K562 (cell line): ENCODE measurements around the gene TRNAU1AP. TPM values are rescaled to one million over a fixed set of nuclear protein-coding genes. Genes with fewer than 3 reads are reported as not detected.

ENCODE experiments used
- DIDO1 ChIP-seq: fragments of 450-650 bp; IDR thresholded peaks from 2 replicates; pipeline ENCODE4 v1.6.1; 2016; ENCODE audit warnings: low read depth, missing biosample characterization, missing genetic modification characterization
- PTTG1 ChIP-seq: fragments of 450-650 bp; IDR thresholded peaks from 2 replicates; pipeline ENCODE4 v1.6.1; 2016; ENCODE audit warnings: low read depth, mild to moderate bottlenecking, missing genetic modification characterization, missing compliant biosample characterization
- RFX1 ChIP-seq: fragments of 450-650 bp; IDR thresholded peaks from 2 replicates; pipeline ENCODE4 v1.6.1; 2016; ENCODE audit warnings: mild to moderate bottlenecking, moderate library complexity
- RNF219 ChIP-seq: fragments of 250-450 bp; sonication (Bioruptor Pico); IDR thresholded peaks from 2 replicates; pipeline ENCODE4 v1.5.0; 2022; ENCODE audit warnings: mild to moderate bottlenecking
- SAP30 ChIP-seq: fragments of 200-600 bp; sonication (generic); IDR thresholded peaks from 2 replicates; pipeline ENCODE4 v1.6.1; 2012; ENCODE audit warnings: borderline replicate concordance, low read depth, mild to moderate bottlenecking, moderate library complexity, low read length, control low read depth, inconsistent platforms; ENCODE audit not compliant: insufficient read depth, poor library complexity, severe bottlenecking
- TSC22D4 ChIP-seq: fragments of 450-650 bp; IDR thresholded peaks from 2 replicates; pipeline ENCODE4 v1.6.1; 2016; ENCODE audit warnings: missing genetic modification characterization, missing biosample characterization, control low read depth
- ZNF57 ChIP-seq: fragments of 450-650 bp; formaldehyde crosslinking; IDR thresholded peaks from 2 replicates; pipeline ENCODE4 v1.4.0; 2020; ENCODE audit warnings: mild to moderate bottlenecking, moderate library complexity
- ZNF695 ChIP-seq: fragments of 450-650 bp; formaldehyde crosslinking; IDR thresholded peaks from 2 replicates; pipeline ENCODE4 v1.4.0; 2020; ENCODE audit warnings: mild to moderate bottlenecking, moderate library complexity
- ZNF778 ChIP-seq: fragments of 450-650 bp; formaldehyde crosslinking; IDR thresholded peaks from 2 replicates; pipeline ENCODE4 v1.4.0; 2020; ENCODE audit warnings: mild to moderate bottlenecking, moderate library complexity
- polyA plus RNA-seq, 8 experiments: library from polyadenylated mRNA; depleted of rRNA in 4 of 8; stranded (reverse) in 5 of 8; unstranded in 3 of 8; fragments of >200 nt; fragmentation: Nextera tagmentation in 2 of 8; fragmentation: Illumina TruSeq in 1 of 8; extraction: Ambion mirVana in 2 of 8; extraction: Trizol in 1 of 8; gene quantifications; 2 replicates each; pipeline versions ENCODE4 v1.2.1 to v1.2.3, GENCODE V29; 2011 to 2014; ENCODE audit warnings: inconsistent platforms in 1 of 8, missing spikeins in 1 of 8
- total RNA-seq, 7 experiments: library from RNA; depleted of rRNA in 6 of 7; stranded (reverse); fragments of >200 nt in 6 of 7; fragmentation: Illumina TruSeq in 2 of 7; extraction: Trizol in 2 of 7; gene quantifications; 2 replicates each; pipeline versions ENCODE4 v1.2.1 to v1.2.3, GENCODE V29; 2011 to 2021; ENCODE audit warnings: low replicate concordance in 1 of 7
- TF ChIP-seq, protein P1 (sequence below): sonication (generic); formaldehyde crosslinking; IDR thresholded peaks from 2 replicates; pipeline ENCODE4 v1.8.1; 2023; ENCODE audit warnings: mild to moderate bottlenecking, missing genetic modification reagents
- TF ChIP-seq, protein P2 (sequence below): fragments of 450-650 bp; IDR thresholded peaks from 2 replicates; pipeline ENCODE4 v1.6.1; 2016; ENCODE audit warnings: mild to moderate bottlenecking, moderate library complexity

Gene TRNAU1AP
- total and polyA plus RNA-seq, 9 of the 15 experiments (the other 6 are each of a cell fraction or from before 2014, with no cell fraction given) = 34.9 to 110 (median 46.3) TPM

GRCh38 chr1:28509705-28510272 is 43.1 kb upstream of the TRNAU1AP start (continued):
- TF ChIP-seq, protein P1, sequence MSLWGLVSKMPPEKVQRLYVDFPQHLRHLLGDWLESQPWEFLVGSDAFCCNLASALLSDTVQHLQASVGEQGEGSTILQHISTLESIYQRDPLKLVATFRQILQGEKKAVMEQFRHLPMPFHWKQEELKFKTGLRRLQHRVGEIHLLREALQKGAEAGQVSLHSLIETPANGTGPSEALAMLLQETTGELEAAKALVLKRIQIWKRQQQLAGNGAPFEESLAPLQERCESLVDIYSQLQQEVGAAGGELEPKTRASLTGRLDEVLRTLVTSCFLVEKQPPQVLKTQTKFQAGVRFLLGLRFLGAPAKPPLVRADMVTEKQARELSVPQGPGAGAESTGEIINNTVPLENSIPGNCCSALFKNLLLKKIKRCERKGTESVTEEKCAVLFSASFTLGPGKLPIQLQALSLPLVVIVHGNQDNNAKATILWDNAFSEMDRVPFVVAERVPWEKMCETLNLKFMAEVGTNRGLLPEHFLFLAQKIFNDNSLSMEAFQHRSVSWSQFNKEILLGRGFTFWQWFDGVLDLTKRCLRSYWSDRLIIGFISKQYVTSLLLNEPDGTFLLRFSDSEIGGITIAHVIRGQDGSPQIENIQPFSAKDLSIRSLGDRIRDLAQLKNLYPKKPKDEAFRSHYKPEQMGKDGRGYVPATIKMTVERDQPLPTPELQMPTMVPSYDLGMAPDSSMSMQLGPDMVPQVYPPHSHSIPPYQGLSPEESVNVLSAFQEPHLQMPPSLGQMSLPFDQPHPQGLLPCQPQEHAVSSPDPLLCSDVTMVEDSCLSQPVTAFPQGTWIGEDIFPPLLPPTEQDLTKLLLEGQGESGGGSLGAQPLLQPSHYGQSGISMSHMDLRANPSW (CRISPR knock-in tag) = no peak; the same call in 1 of the 2 replicates
- TF ChIP-seq, protein P2, sequence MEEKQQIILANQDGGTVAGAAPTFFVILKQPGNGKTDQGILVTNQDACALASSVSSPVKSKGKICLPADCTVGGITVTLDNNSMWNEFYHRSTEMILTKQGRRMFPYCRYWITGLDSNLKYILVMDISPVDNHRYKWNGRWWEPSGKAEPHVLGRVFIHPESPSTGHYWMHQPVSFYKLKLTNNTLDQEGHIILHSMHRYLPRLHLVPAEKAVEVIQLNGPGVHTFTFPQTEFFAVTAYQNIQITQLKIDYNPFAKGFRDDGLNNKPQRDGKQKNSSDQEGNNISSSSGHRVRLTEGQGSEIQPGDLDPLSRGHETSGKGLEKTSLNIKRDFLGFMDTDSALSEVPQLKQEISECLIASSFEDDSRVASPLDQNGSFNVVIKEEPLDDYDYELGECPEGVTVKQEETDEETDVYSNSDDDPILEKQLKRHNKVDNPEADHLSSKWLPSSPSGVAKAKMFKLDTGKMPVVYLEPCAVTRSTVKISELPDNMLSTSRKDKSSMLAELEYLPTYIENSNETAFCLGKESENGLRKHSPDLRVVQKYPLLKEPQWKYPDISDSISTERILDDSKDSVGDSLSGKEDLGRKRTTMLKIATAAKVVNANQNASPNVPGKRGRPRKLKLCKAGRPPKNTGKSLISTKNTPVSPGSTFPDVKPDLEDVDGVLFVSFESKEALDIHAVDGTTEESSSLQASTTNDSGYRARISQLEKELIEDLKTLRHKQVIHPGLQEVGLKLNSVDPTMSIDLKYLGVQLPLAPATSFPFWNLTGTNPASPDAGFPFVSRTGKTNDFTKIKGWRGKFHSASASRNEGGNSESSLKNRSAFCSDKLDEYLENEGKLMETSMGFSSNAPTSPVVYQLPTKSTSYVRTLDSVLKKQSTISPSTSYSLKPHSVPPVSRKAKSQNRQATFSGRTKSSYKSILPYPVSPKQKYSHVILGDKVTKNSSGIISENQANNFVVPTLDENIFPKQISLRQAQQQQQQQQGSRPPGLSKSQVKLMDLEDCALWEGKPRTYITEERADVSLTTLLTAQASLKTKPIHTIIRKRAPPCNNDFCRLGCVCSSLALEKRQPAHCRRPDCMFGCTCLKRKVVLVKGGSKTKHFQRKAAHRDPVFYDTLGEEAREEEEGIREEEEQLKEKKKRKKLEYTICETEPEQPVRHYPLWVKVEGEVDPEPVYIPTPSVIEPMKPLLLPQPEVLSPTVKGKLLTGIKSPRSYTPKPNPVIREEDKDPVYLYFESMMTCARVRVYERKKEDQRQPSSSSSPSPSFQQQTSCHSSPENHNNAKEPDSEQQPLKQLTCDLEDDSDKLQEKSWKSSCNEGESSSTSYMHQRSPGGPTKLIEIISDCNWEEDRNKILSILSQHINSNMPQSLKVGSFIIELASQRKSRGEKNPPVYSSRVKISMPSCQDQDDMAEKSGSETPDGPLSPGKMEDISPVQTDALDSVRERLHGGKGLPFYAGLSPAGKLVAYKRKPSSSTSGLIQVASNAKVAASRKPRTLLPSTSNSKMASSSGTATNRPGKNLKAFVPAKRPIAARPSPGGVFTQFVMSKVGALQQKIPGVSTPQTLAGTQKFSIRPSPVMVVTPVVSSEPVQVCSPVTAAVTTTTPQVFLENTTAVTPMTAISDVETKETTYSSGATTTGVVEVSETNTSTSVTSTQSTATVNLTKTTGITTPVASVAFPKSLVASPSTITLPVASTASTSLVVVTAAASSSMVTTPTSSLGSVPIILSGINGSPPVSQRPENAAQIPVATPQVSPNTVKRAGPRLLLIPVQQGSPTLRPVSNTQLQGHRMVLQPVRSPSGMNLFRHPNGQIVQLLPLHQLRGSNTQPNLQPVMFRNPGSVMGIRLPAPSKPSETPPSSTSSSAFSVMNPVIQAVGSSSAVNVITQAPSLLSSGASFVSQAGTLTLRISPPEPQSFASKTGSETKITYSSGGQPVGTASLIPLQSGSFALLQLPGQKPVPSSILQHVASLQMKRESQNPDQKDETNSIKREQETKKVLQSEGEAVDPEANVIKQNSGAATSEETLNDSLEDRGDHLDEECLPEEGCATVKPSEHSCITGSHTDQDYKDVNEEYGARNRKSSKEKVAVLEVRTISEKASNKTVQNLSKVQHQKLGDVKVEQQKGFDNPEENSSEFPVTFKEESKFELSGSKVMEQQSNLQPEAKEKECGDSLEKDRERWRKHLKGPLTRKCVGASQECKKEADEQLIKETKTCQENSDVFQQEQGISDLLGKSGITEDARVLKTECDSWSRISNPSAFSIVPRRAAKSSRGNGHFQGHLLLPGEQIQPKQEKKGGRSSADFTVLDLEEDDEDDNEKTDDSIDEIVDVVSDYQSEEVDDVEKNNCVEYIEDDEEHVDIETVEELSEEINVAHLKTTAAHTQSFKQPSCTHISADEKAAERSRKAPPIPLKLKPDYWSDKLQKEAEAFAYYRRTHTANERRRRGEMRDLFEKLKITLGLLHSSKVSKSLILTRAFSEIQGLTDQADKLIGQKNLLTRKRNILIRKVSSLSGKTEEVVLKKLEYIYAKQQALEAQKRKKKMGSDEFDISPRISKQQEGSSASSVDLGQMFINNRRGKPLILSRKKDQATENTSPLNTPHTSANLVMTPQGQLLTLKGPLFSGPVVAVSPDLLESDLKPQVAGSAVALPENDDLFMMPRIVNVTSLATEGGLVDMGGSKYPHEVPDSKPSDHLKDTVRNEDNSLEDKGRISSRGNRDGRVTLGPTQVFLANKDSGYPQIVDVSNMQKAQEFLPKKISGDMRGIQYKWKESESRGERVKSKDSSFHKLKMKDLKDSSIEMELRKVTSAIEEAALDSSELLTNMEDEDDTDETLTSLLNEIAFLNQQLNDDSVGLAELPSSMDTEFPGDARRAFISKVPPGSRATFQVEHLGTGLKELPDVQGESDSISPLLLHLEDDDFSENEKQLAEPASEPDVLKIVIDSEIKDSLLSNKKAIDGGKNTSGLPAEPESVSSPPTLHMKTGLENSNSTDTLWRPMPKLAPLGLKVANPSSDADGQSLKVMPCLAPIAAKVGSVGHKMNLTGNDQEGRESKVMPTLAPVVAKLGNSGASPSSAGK = no peak
- TF ChIP-seq ZNF778 (CRISPR knock-in tag) (no peak), TSC22D4 (tag) (no peak), PTTG1 (tag) (no peak), RFX1 (no peak; the same call in 1 of the 2 replicates), RNF219 (CRISPR knock-in tag) (0 out of 2 replicates have a peak, but pooled peaks have one; percentile 59), DIDO1 (tag) (no peak), SAP30 (no peak), ZNF695 (CRISPR knock-in tag) (peak; percentile 95; the same call in 1 of the 2 replicates), ZNF57 (CRISPR knock-in tag) (no peak; the same call in 1 of the 2 replicates)
